Astrocyte of the hippocampus (primary cell): ENCODE results near the gene ENTPD2.
"Not testable (repeated sequence)": the region's sequence is repeated elsewhere in the genome, so short reads cannot be mapped to it uniquely, and the experiment has no call there.

Experiments
- DNase-seq: peaks from one replicate; pipeline ENCODE4 v3.0.0; 2011; ENCODE audit warnings: low read depth, low spot score

ENTPD2 gene

DNA sequence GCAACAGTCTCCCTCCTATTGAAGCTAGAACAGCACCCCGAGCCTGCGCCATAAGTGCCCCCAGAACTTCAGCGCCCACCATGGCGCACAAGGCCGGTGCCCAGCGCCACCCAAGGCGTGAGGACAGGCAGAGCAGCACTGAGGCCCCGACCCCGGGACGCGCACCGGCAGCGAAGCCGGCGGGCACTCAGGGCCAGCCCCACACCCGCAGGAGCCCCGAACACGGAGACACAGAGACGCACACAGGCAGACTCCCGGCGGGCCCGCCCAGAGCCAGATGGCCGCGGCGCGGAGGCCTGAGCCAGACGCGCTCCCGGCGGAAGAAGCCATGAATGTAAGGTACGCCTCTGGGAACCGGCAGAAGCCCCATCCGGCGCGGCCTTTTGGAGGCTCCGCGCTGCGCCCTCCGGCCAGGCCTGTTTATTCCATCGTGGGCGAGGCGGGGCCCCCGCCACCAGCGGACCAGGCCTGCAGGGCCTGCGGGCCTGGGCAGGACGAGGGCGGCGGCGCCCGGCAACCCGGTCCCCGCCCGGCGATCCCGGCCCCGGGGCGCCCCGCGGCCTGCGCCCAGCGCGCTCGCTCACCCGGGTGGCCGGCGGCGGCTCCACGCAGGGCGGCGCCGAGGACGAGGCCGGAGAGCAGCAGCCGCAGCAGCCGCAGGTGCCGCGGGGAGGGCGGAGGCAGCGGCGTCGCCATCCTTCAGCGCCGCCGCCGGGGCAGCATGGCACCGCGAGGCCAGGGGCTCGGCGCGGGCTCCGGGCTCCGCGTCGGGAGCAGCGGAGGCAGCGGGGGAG is 8.4 kb downstream of the ENTPD2 start:
- DNase-seq: peak; percentile 75

- DNase-seq: no peak
These were observed 9.2 kb downstream of the ENTPD2 start for GRCh38 chr9:137044502-137045177.

- no peak for DNase-seq
These were observed 9.8 kb downstream of the ENTPD2 start for GRCh38 chr9:137044037-137044436.

DNA sequence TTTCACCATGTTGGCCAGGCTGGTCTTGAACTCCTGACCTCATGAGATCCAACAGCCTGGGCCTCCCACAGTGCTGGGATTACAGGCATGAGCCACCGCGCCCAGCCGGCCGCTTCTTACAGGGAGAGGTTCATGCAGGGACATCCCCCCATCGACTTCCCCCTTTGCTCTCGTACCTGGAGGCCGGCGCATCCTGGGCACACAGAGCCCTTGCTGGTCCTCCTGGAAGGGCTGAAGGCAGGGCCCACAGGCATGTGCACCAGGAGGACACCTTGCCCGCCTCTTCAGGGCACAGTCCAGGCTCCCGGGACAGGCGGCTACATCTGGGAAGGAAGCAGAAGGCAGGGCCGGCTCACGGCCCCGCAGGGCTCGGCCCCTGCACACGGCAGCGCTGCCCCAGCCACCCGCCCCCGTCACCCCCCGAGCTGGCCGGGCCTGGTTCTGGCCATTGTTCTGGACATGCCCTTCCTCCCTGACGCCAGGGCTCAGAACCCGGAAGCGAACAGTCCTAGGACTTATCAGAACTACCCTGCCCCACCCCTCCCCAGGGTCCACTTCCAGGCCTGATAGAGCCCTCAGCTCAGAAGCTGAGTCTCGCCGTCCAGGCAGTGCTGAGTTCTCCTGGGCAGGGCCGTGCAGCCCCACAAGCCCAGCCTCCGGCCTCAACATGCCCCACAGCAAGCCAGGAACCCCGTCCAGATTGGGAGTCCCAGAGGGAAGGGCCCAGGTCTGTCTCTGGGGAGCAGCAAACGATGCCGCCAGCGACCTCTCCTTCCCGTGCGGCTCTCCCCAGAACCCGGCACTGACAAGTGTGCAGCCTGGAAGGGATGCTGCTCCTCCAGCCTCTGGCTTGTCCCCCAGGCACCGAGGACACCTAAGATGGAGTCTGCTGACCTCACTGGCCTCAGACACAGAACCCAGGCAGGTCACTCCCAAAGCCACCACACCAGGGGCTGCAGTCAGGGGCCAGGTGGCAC is 10.8 kb downstream of the ENTPD2 start:
- no peak for DNase-seq

DNA sequence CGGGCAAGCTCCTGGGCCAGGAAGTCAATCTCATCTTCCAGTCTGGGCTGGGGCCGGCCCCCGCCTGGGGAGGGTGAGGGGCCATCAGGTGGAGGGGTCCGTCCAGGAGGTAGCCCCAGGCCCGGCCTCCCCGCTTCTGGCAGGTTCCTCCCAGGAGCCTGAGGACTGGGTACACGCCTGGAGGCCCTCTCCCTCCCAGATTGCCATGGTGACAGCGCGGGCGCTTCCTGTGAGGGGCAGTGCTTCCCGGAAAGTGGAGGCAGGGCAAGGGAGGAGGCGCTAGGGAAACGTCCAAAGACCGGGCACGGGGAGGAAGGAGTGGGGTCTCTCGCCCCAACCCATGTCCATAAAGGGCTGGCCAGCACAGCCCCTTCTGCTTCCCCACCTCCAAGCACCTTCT is 12.7 kb downstream of the ENTPD2 start:
- no peak for DNase-seq

DNA sequence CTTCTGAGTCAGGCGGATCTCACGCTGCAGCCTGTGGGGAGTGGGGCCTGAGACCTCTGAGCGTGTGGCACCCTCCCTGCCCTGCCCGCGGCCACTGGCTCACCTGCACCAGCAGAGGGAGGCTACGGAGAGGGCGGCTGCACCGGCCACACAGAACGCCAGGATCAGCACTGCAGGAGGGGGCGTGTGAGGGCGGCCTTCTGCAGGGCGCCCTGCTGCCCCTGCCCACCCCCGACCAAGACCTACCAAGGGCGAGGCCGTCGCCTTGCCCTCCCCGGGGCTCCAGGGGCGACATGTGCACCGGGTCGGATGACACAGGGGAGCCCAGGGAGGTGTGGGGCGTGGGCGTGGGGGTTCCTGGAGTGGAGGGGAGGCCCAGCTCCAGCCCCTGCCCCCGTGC is 13.3 kb downstream of the ENTPD2 start:
- no peak for DNase-seq

DNA sequence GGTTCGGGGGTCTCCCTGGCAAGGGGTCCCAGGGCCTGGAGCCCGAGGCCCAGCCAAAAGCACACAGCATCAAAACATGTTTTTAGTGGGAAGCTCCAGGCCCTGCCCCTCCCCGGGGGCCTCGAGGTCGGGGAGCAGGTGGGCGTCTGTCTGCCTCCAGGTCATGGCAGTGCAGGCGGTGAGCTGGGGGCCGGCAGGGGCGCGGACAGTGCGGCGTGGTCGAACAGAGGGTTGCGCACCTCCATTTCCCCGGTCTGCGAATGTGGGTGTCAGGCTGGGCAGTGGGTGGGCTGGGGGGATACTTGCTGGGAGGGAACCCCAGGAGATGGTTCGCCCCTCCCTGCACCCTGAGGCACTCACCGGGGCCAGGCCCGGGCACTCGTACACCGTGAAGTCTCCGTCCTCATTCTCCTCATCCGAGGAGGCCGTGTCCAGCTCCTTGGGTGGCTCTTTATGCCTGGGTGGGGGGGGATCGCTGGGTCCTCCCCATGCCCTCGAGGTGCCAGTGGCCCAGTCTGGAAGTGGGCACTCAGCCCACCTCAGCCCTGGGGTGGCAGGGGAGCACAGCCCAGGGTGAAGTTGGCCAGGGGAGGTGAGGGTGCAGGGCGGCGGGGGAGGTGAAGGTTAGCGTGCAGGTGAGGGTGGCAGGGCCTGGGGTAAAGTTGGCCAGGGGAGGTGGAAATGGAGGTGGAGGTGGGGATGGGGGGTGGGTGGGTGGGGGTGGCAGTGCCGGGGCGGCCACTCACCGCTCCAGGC is 14.1 kb downstream of the ENTPD2 start:
- no peak for DNase-seq

GRCh38 chr9:137038916-137039315 is 14.9 kb downstream of the ENTPD2 start:
- DNase-seq: no peak

GRCh38 chr9:137037483-137037882 is 16.4 kb downstream of the ENTPD2 start:
- DNase-seq: no peak

DNA sequence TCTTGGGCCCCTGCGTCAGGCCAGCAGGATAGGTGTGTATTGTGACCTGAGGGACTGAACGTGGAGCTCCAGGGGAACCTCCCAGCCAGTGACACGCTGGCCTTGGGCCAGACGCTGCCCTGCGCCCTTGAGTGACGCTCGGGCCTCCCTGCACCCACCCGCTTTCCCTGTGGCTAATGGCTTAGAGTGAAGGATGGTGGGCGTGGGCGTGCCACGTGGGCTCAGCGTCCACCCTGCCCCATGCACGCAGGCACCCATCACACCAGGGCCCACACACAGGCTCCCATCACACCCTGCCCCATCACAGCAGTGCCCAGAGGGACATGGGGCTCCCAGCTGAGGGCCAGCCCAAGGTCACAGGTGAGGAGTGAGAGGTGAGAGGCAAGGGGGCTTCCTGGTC is 16.8 kb downstream of the ENTPD2 start:
- DNase-seq: no peak

DNA sequence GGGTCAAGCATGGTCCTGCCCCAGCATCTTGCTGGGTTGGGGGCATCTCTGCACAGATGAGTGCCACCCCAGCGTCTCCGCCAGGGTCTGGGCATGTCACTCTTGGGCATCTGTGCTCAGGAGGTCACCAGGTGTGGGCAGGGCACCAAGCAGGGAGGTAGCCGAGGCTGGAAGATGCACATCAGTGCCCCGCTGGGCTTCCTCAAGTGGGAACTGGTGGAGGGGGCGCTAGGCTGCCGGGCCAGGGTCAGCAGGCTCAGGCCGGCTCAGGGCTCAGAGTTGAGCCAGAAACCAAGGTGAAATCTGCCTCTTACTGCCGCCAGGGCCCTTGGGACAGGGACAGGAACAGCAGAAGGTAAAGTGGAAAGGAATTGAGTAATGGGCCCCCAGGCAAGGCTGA is 17.9 kb downstream of the ENTPD2 start:
- no peak for DNase-seq

GRCh38 chr9:137035507-137035834 is 18.4 kb downstream of the ENTPD2 start:
- DNase-seq: no peak

GRCh38 chr9:137034709-137035506 is 19.0 kb downstream of the ENTPD2 start:
- DNase-seq: peak; percentile 90

DNA sequence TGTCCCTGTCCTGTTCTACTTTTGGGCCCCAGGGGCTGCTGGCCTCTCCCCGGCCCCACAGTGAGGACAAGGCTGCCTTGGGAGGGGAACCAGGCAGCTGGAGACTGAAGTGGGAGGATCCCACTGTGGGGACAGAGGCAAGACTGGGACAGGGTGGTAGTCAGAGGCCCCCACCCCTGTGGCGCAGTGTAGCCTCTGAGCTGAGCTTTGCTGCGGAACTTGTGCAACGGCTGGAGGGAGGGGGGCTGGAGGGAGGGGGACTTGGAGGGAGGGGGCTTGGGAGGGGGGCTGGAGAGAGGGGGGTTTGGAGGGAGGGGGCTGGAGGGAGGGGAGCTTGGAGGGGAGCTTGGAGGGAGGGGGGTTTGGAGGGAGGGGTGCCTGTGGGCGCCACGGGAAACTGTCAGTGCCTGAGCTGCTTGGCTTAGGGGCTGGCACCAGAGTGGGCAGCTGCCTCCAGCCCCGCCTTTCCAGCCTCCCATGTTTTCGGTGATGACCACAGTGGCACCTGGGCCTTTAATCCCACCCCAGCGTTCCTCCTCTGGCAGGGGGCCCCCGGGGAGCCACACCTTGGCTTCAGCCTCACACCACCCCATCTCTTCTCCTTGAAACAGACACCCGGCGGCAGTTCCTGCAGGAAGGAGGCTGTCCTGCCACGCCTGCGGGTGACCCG is 19.7 kb downstream of the ENTPD2 start:
- DNase-seq: no peak

DNA sequence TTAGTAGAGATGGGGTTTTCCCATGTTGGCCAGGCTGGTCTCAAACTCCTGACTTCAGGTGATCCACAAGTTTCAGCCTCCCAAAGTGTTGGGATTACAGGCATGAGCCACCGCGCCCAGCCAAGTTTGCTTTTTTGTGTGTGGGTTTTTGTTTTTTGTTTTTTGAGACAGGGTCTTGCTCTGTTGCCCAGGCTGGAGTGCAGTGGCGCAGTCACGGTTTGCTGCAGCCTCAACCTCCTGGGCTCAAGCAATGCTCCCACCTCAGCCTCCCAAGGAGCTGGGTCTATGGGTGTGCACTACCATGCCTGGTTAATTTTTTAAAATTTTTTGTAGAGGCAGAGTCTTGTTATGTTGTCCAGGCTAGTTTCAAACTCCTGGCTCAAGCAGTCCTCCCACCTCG is 20.4 kb downstream of the ENTPD2 start:
- not testable (repeated sequence) for DNase-seq

GRCh38 chr9:137032858-137033257 is 21.0 kb downstream of the ENTPD2 start:
- DNase-seq: no peak

GRCh38 chr9:137031904-137032640 is 21.8 kb downstream of the ENTPD2 start, which contains the start of gene FUT7:
TSS of gene FUT7 (minus strand) at chr9:137032088. CDS start at chr9:137031991, 97 bp downstream.
- DNase-seq: no peak

DNA sequence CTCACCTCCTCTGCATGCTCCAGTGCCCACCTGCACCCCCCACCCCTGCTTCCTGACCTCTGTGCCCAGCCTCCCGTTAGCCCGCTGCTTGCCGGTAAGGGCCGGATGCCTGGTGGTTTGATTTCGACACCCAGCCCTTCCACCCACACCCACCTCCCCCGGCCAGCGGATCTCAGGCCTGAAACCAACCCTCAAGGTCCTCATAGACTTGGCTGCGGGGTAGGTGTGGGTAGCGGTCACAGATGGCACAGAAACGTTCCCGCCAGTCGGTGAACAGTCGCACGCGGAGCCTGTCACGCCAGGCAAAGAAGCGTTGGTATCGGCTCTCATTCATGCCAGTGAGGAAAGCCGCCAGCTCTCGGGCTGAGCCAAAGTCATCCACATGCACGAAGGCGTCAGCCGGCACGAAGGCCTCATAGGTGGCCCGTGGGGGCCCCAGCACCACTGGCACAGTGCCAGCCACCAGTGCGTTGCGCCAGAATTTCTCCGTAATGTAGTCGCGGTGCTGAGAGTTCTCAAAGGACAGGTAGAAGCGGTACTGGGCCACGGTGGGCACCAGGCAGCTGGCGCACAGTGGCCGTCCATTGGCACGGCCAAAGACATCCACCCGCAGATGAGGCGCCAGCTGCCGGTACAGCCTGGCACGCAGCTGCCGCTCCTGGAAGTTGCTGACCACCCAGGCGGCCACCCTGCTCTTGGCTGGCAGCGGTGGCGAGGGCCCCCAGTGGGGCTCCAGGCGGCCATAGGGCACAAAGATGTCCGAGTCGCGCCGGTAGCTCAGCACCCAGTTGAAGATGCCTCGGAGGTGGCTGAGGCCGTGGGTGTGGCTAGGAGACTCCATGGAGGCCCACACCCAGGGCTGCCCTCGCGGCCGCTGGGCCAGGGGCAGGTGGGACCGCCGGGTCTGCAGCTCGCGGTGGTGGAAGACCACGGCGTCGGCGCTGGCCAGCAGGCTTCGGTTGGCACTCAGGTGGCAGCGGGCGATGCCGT is 23.0 kb downstream of the ENTPD2 start:
- DNase-seq: no peak
